Measurements from ENCODE around the gene ERC1.

The ERC1 gene

GRCh38 chr12:1501001-1501400, 510.0 kb downstream of the ERC1 start:
- in situ Hi-C loops (cut with MboI; ENCODE audit: low pct_unique_long_range_greater_than_20kb, low sequenced_read_pairs) = no loop called here
- DNase-seq = no peak

DNA sequence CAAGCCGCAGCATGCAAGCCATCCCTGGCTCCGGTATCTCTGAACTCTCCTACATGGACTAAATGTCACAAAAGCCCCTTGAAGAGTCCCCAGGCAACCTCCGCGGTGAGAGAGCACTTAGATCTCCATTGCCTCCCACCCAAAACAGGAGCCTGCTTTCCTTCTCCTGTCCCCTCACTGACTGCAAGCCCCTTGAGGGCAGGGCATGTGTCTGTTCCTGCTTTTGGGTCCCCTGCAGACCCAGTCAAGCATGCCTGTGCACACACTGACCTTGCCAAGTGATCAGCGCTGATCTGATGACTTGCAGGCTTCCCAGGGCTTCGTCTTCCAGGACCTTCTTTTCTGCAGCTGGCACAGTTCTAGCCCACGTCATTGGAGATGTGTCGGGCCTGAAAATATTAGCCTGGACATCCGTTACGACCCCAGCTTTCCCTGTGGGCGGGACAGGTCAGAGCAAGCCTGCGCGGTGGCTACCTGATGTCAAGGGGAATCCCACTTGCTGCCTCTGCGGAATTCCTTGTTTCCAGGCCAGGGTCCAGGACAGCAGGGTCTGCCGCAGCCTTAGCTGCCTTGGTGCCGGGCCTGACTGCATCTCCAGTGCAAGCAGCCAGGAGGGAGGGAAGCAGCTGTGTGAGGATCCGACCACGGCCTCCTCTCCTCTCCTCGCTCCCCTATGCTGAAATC, 510.8 kb downstream of the ERC1 start:
- no peak for DNase-seq
- in situ Hi-C loops (cut with MboI; ENCODE audit: low pct_unique_long_range_greater_than_20kb, low sequenced_read_pairs) = no loop called here

DNA sequence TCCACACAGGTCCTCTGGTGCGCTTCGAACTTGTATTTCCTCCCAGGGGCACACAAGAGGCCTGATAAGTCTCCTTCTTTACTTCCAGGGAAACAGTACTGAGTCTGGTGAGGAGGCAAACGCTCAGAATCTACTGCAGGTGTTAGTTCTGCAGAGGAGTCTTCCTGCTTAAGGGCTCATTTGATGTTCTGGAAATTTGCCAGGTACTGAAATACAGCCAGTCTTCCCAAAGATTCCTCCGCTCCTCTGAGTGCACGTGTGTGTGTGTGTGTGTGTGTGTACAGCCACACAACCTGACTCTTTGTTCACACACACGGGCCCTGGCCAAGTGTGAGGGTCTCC, 511.3 kb downstream of the ERC1 start:
- in situ Hi-C loops (cut with MboI; ENCODE audit: low pct_unique_long_range_greater_than_20kb, low sequenced_read_pairs) = no loop called here
- no peak for DNase-seq

- in situ Hi-C loops (cut with MboI; ENCODE audit: low pct_unique_long_range_greater_than_20kb, low sequenced_read_pairs) = no loop called here
- no peak for DNase-seq
Measured at GRCh38 chr12:1502831-1503230, 511.8 kb downstream of the ERC1 start.

GRCh38 chr12:1503281-1503711, 512.3 kb downstream of the ERC1 start:
- in situ Hi-C loops (cut with MboI; ENCODE audit: low pct_unique_long_range_greater_than_20kb, low sequenced_read_pairs) = no loop called here
- no peak for DNase-seq

DNA sequence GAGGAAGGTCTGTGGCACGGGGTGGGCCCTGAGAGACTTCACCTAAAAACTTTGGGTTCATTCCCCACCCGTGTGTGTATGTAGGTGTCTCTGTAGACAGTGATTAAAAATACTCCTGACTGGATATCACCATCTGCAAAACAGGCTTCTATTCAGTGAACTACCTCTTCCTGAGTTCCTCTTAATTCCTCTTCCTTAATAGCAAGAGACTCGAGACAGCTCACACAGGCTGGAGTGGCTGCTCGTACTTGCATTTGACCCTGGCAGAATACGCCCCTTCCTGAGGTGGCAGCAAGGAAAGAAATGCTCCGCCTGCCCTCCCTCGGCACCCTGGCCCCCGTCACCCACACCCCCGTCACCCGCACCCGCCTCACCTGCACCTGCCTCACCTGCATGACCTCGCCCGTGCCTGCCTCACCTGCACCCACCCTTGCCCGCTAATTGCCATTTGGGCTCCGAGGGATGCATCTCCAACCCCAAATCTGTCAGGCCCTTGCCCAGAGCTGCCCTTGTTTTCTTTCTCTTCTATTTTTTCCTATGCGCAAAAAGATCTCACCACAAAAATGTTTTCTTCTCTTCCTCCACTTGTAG, 513.4 kb downstream of the ERC1 start:
- peak; percentile 55 for DNase-seq
- in situ Hi-C loops (cut with MboI; ENCODE audit: low pct_unique_long_range_greater_than_20kb, low sequenced_read_pairs) = no loop called here

DNA sequence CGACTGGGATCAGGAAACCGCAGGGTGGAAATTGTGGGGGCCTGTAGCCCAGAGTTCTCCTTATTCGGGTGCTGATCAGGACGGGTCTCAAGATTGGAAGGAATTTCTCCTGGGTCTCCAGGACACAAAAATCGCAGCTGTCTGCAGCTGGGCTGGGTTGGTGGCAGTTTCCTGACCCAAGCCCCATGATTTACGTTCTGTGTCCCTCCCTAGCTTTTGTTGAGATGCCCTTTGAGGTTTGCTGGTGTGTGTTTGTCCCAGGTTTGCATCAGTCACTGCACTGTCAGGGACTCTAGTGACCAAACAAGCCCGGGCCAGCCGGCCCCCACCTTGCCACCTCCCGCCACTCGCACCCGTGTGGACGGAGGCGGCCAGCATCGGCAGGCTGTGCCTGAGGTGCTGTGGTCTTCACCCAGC, 513.9 kb downstream of the ERC1 start:
- in situ Hi-C loops (cut with MboI; ENCODE audit: low pct_unique_long_range_greater_than_20kb, low sequenced_read_pairs) = no loop called here

DNA sequence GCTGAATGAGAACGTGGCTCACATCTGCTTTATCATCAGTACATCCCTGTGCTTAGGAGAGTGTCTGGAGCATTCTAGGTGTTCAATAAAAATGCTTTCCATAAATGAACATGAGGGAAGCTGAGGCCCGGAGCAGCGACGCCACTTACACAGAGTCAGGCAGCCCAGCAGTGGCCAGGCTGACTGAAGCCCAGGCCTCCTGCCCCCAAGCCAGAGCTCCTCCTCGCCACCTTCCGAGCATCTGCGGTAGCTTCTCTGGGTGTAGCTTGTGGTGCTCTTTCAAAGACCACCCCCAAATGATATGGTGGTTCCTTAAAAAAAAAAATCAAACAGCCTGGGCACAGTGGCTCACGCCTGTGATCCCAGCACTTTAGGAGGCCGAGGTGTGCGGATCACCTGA, 514.6 kb downstream of the ERC1 start:
- in situ Hi-C loops (cut with MboI; ENCODE audit: low pct_unique_long_range_greater_than_20kb, low sequenced_read_pairs) = no loop called here

More for the DNA sequence above, 513.9 kb downstream of the ERC1 start:
- peak; percentile 34 for DNase-seq

DNA sequence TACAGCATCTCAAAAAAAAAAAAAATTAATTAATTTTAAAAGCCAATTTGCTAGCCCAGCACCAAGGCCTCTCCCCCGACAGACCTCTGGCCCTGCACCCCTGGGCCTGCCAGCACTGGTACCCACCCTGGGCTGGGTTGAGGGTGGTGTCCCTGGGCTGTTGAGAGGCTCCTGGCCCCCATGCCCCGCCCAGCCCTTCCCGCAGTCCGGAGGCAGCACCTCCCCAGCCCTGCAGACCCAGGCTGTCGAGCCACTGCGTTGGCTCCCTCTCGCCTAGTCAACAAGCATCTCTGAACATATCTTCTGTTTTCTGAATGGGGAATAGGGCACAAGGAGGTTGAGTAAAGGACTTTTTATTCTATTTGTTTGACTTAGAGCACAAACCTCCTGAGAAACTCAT, 516.3 kb downstream of the ERC1 start:
- no peak for DNase-seq
- in situ Hi-C loops (cut with MboI; ENCODE audit: low pct_unique_long_range_greater_than_20kb, low sequenced_read_pairs) = no loop called here

More for the DNA sequence above, 514.6 kb downstream of the ERC1 start:
- no peak for DNase-seq

GRCh38 chr12:1509413-1510052, 518.5 kb downstream of the ERC1 start:
- in situ Hi-C loops (cut with MboI; ENCODE audit: low pct_unique_long_range_greater_than_20kb, low sequenced_read_pairs) = no loop called here
- no peak for DNase-seq

- in situ Hi-C loops (cut with MboI; ENCODE audit: low pct_unique_long_range_greater_than_20kb, low sequenced_read_pairs) = no loop called here
- no peak for DNase-seq
Measured at GRCh38 chr12:1510056-1510812, 519.2 kb downstream of the ERC1 start.

GRCh38 chr12:1515010-1515409, 524.0 kb downstream of the ERC1 start:
- no peak for DNase-seq
- in situ Hi-C loops (cut with MboI; ENCODE audit: low pct_unique_long_range_greater_than_20kb, low sequenced_read_pairs) = no loop called here

DNA sequence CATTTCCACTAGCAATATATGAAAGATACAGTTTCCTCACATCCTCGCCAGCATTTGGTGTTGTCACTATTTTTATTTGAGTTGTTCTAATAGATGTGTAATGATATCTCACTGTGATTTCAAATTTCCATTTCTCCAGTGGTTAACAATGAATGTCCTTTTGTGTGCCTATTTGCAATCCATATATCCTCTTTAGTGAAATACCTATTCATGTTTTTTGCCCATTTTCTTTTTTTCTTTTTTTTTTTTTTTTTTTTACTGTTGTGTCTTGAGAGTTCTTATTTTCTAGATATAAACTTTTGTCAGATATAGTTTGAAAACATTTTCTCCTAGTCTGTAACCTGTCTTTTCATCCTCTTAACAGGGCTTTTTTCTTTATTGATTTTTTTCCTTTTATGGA, 524.4 kb downstream of the ERC1 start:
- in situ Hi-C loops (cut with MboI; ENCODE audit: low pct_unique_long_range_greater_than_20kb, low sequenced_read_pairs) = no loop called here
- no peak for DNase-seq

GRCh38 chr12:1517007-1517406, 526.0 kb downstream of the ERC1 start:
- peak; percentile 44 for DNase-seq
- in situ Hi-C loops (cut with MboI; ENCODE audit: low pct_unique_long_range_greater_than_20kb, low sequenced_read_pairs) = no loop called here

- in situ Hi-C loops (cut with MboI; ENCODE audit: low pct_unique_long_range_greater_than_20kb, low sequenced_read_pairs) = no loop called here
- no peak for DNase-seq
Measured at GRCh38 chr12:1517734-1518525, 526.9 kb downstream of the ERC1 start.

DNA sequence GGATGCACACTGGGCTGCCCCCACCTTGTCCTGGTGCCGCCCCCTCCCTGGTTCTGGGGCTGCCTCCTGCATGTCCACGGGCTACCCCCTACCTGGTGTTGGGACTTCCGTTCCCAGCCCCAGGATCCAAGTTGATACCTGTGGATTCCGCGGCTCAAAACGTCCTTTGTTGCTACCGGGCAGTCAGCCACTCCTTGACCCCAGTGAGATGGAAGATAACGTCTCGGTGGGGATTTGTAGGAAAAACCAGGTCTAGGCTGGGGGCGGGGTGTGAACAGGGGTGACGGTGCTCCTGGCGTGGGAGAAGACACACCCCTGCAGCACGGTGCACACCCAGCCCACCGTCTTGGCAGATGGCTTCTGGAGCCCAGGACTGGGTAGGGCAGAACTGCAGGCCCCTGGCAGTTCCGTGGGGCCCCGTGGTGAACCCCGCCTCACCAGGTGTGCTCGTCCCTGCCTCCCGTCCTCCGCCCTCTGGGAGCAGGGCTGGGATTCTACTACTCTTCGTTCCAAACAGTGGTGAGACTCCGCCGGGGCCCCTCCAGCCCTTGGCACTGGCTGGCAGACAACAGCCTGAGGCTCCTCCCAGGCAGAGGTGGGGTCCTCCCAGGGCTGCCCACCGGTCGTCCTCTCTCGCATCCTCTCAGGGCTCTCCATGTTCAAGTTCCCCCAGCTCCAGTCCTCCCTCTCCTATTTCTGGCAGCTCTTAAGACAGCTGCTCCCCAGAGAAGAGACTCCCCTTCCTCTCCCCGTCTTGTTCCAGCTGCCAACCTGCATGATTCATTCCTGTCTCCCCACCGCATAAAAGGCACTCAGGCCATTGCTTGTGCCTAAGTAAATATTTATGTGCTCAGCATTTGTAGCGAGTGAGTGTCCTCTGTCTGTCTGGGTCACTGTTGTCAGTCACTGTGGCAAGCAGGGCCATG, 527.8 kb downstream of the ERC1 start:
- no peak for DNase-seq
- in situ Hi-C loops (cut with MboI; ENCODE audit: low pct_unique_long_range_greater_than_20kb, low sequenced_read_pairs) = no loop called here

GRCh38 chr12:1519642-1520041, 528.6 kb downstream of the ERC1 start:
- in situ Hi-C loops (cut with MboI; ENCODE audit: low pct_unique_long_range_greater_than_20kb, low sequenced_read_pairs) = no loop called here
- DNase-seq = no peak

- DNase-seq = no peak
- in situ Hi-C loops (cut with MboI; ENCODE audit: low pct_unique_long_range_greater_than_20kb, low sequenced_read_pairs) = no loop called here
Measured at GRCh38 chr12:1523046-1523445, 532.0 kb downstream of the ERC1 start.

Measured in KBM-7 (cell line).